Type B pancreatic cell (in vitro differentiated cells): ENCODE results near the gene NEDD4L. TPM values are rescaled to one million over a fixed set of nuclear protein-coding genes. Genes with fewer than 3 reads are reported as not detected.

Experiments used
- DNase-seq: peaks from one replicate; pipeline ENCODE4 v3.0.0; 2021; ENCODE audit warnings: mixed read lengths; ENCODE audit not compliant: unreplicated experiment; ENCODE audit errors: extremely low spot score
- H3K27ac Mint-ChIP-seq: 2 replicates; pipeline ENCODE4 v1.8.0; 2021; ENCODE audit warnings: mild to moderate bottlenecking, mixed read lengths
- H3K27me3 Mint-ChIP-seq: 2 replicates; pipeline ENCODE4 v1.8.0; 2021; ENCODE audit warnings: mixed read lengths
- H3K36me3 Mint-ChIP-seq: 2 replicates; pipeline ENCODE4 v1.8.0; 2021; ENCODE audit warnings: mixed read lengths
- H3K4me1 Mint-ChIP-seq: one replicate; pipeline ENCODE4 v1.8.0; 2021; ENCODE audit warnings: mixed read lengths; ENCODE audit not compliant: unreplicated experiment
- H3K4me3 Mint-ChIP-seq: 2 replicates; pipeline ENCODE4 v1.8.0; 2021; ENCODE audit warnings: mild to moderate bottlenecking, mixed read lengths
- H3K9me3 Mint-ChIP-seq: 2 replicates; pipeline ENCODE4 v1.8.0; 2021; ENCODE audit warnings: mixed read lengths
- total RNA-seq: library from RNA; stranded (reverse); gene quantifications from 2 replicates; pipeline ENCODE4 v1.2.1, GENCODE V29; 2021; ENCODE audit warnings: low replicate concordance
- TF ChIP-seq, protein P1 (sequence below): fragments of 200-600 bp; sonication (generic); conservative IDR thresholded peaks from 2 replicates; pipeline ENCODE4 v1.5.0; 2021; ENCODE audit warnings: antibody characterized with exemption, mild to moderate bottlenecking

Gene NEDD4L
- total RNA-seq, 1 donor from 2014 or later, result 84.7 TPM

DNA sequence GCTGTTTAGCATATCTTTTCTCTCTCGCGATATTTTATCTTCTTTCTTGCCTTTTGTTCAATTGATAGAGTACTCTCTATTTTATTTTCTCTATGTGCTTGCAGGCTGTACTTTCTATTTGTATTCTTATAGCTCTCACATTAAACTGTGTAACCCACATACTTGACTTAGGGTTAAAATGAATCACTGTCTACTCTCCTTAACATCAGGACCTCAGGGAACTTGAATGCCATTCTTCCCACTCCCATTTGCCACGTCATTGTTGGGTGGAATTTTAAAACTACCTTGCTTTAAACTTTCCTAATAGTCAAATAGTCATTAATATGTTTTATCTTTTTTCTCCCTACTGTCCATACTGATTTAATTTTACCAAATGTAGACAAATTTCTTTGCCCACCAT, 315.2 kb downstream of the NEDD4L start:
- DNase-seq, result no peak
- Mint-ChIP-seq H3K27me3 (no peaks in the 10 kb centered on the region), H3K27ac (peak overlapping the region; percentile 93), H3K9me3 (no peaks in the 10 kb centered on the region), H3K4me1 (peaks cover 27% of the 10 kb centered on the region), H3K4me3 (peak overlapping the region; percentile 2), H3K36me3 (peaks cover 23% of the 10 kb centered on the region)
- TF ChIP-seq, protein P1, sequence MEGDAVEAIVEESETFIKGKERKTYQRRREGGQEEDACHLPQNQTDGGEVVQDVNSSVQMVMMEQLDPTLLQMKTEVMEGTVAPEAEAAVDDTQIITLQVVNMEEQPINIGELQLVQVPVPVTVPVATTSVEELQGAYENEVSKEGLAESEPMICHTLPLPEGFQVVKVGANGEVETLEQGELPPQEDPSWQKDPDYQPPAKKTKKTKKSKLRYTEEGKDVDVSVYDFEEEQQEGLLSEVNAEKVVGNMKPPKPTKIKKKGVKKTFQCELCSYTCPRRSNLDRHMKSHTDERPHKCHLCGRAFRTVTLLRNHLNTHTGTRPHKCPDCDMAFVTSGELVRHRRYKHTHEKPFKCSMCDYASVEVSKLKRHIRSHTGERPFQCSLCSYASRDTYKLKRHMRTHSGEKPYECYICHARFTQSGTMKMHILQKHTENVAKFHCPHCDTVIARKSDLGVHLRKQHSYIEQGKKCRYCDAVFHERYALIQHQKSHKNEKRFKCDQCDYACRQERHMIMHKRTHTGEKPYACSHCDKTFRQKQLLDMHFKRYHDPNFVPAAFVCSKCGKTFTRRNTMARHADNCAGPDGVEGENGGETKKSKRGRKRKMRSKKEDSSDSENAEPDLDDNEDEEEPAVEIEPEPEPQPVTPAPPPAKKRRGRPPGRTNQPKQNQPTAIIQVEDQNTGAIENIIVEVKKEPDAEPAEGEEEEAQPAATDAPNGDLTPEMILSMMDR, result no peak

DNA sequence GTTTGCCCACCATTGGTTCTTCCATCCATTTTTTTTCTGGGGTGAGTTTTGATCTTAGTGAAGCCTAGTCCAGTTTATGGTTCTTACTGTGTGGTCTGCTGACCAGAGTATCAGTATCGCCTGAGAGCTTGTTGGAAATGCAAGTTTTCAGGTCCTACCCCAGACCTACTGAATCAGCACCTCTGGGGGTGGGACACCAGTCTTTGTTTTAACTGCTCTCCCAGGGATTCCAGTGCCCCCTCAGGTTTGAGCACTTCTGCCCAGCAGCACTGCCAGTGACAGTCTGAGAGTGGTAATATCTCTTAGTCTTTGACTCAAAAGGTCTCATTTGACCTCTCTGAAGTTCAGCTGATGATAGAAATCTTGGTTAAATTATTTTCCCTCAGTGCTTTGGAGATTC, 315.6 kb downstream of the NEDD4L start:
- Mint-ChIP-seq H3K27me3 (no peaks in the 10 kb centered on the region), H3K36me3 (peaks cover 19% of the 10 kb centered on the region), H3K9me3 (no peaks in the 10 kb centered on the region), H3K4me1 (peaks cover 24% of the 10 kb centered on the region), H3K4me3 (no peak overlapping the region), H3K27ac (peak overlapping the region; percentile 93)
- DNase-seq, result no peak
- TF ChIP-seq, protein P1, result no peak

DNA sequence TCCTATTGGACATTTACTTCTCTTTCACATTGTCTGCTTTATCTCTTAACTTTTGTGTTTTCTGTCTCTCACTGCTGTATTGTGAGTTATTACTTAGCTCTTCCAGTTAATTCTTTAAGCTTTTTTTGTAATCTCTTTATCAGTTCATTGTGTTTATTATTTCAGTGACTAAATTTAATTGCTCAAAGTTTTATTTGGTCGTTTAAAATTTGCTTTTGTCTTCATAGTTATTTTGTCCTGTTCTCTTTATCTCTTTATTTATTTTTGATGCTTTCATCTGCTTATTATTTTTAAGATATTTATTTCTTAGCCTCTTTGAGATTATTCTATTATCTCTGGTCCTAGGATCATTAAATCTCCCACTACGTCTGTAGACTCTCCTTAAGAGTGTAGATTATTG, 316.3 kb downstream of the NEDD4L start:
- TF ChIP-seq, protein P1, result no peak
- no peaks in the 10 kb centered on the region for H3K27me3 Mint-ChIP-seq
- no peaks in the 10 kb centered on the region for H3K9me3 Mint-ChIP-seq
- H3K4me3 Mint-ChIP-seq, result no peak overlapping the region
- peaks cover 21% of the 10 kb centered on the region for H3K4me1 Mint-ChIP-seq
- no peak for DNase-seq
- peaks cover 18% of the 10 kb centered on the region for H3K36me3 Mint-ChIP-seq
- H3K27ac Mint-ChIP-seq, result no peak overlapping the region

DNA sequence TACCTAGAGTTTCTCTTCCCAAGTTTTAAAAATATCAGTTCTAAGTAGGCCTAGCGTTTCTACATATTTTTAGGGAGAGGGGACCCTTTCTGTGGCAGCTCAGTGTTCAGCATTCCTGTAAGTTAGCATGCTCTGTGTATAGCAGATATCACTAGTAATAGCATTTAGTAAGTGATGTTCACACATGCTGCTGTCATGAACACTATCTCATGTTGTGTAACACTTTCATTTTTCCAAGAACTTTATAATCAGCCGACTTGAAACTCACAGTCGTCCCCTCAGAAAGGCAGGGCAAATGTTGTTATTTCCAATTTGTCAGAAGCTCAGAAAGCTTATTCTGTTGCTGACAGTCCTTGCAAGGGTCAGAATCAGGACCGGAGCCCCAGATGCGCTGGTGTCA, 317.2 kb downstream of the NEDD4L start:
- Mint-ChIP-seq H3K27ac (peak overlapping the region; percentile 44), H3K9me3 (no peaks in the 10 kb centered on the region), H3K4me1 (peaks cover 21% of the 10 kb centered on the region), H3K4me3 (no peak overlapping the region), H3K36me3 (peaks cover 26% of the 10 kb centered on the region), H3K27me3 (no peaks in the 10 kb centered on the region)
- DNase-seq, result no peak
- TF ChIP-seq, protein P1, result no peak

DNA sequence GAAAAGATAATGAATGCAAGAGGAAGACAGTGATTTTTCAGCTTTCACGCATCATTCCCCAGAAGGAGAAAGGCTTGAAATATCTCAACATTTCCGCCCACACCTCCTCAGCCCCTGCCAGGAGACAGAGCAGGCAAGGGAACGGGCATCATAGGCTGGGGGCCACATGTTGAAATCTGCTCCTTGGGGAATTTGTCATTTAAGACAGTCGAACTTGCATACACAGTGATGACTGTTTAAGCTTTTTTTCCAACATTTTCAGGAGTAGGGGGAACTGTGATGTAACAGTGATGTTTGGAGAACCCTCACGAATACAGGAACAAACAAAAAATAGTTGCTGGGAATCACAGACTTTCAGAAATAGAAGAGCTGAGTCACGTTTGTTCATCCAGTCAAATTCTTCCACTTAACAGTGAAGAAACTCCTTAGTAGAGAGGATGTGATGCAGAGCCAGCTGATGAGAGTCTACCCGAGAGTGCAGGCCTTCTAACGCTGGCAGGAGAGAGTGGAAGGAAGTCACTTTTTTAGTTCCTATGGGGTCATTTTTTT, 318.1 kb downstream of the NEDD4L start:
- DNase-seq, result no peak
- Mint-ChIP-seq H3K36me3 (peaks cover 29% of the 10 kb centered on the region), H3K4me1 (peaks cover 21% of the 10 kb centered on the region), H3K9me3 (no peaks in the 10 kb centered on the region), H3K4me3 (no peak overlapping the region), H3K27ac (peak overlapping the region; percentile 44), H3K27me3 (no peaks in the 10 kb centered on the region)
- TF ChIP-seq, protein P1, result no peak
